WERI-Rb-1 (cell line): ENCODE results near the gene PTH1R.

Experiments
- DNase-seq: peaks from one replicate; pipeline ENCODE4 v3.0.0-alpha.2; 2020
- H3K27ac ChIP-seq: fragments of 250-450 bp; sonication (Bioruptor Pico); 2 replicates; pipeline ENCODE4 v1.5.1; 2020; ENCODE audit warnings: mild to moderate bottlenecking, moderate library complexity
- H3K27me3 ChIP-seq: fragments of 250-450 bp; sonication (Bioruptor Pico); 2 replicates; pipeline ENCODE4 v1.5.1; 2021; ENCODE audit warnings: mild to moderate bottlenecking, low read depth, moderate library complexity; ENCODE audit not compliant: insufficient read depth, severe bottlenecking
- H3K36me3 ChIP-seq: fragments of 250-450 bp; sonication (Bioruptor Pico); 2 replicates; pipeline ENCODE4 v1.5.1; 2020; ENCODE audit warnings: mild to moderate bottlenecking, moderate library complexity
- H3K4me3 ChIP-seq: 2 replicates; pipeline ENCODE4 v1.5.1; 2011; ENCODE audit warnings: low read depth, mild to moderate bottlenecking, control low read depth, low read length
- H3K9me3 ChIP-seq: fragments of 250-450 bp; sonication (Bioruptor Pico); 2 replicates; pipeline ENCODE4 v1.5.1; 2021; ENCODE audit warnings: mild to moderate bottlenecking, moderate library complexity; ENCODE audit not compliant: severe bottlenecking
- CTCF ChIP-seq: IDR thresholded peaks from 2 replicates; pipeline ENCODE4 v1.5.1; 2011; ENCODE audit warnings: low read depth, mild to moderate bottlenecking, control low read depth, inconsistent platforms, low read length

PTH1R gene

GRCh38 chr3:46926871-46927717, 49.6 kb downstream of the PTH1R start:
- H3K27me3 ChIP-seq = no peaks in the 10 kb centered on the region
- no peak for DNase-seq
- no peak overlapping the region for H3K4me3 ChIP-seq
- peaks cover 70% of the 10 kb centered on the region for H3K36me3 ChIP-seq
- H3K27ac ChIP-seq = no peak overlapping the region
- no peak for TF ChIP-seq CTCF
- H3K9me3 ChIP-seq = no peaks in the 10 kb centered on the region

DNA sequence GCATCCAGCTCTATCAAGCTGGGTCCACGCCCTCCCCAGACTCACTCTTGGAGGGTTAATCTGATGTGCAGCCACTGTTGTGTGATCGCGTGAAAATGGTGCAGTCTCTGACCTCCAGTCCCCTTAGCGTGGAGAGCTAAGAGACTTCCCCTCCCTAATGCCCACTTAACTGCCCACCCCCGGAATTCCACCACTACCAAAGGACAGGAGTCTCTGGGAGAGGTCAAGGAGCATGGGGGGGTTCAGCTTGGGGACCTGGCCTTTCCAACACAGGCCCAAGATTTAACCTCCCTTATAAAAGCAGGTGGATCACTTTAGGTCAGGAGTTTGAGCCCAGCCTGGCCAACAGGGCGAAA, 50.2 kb downstream of the PTH1R start:
- H3K4me3 ChIP-seq = no peak overlapping the region

DNA sequence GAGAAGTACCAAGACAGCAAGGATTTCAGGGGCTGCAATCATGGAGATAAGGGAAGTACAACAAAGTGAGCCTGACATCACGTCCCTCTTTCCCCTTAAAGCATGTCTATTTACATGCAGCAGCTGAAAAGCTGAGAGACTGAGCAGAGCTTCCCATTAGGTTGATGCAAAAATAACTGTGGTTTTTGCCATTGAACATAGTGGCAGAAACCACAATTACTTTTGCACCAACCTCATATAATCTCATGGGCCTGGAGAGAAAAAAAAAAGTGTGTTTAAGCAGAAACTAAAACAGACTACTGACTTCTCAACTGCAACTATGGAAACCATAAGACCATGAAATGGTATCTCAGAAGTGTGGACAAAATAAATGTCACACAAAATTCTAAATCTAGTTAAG, 50.8 kb downstream of the PTH1R start:
- no peak for DNase-seq
- Histone ChIP-seq H3K36me3 (peaks cover 58% of the 10 kb centered on the region), H3K9me3 (no peaks in the 10 kb centered on the region), H3K27ac (no peak overlapping the region), H3K4me3 (no peak overlapping the region), H3K27me3 (no peaks in the 10 kb centered on the region)
- no peak for TF ChIP-seq CTCF

More for the DNA sequence above, 50.2 kb downstream of the PTH1R start:
- no peaks in the 10 kb centered on the region for H3K9me3 ChIP-seq
- H3K27me3 ChIP-seq = no peaks in the 10 kb centered on the region
- H3K27ac ChIP-seq = no peak overlapping the region
- TF ChIP-seq CTCF = no peak
- no peak for DNase-seq
- peaks cover 64% of the 10 kb centered on the region for H3K36me3 ChIP-seq

DNA sequence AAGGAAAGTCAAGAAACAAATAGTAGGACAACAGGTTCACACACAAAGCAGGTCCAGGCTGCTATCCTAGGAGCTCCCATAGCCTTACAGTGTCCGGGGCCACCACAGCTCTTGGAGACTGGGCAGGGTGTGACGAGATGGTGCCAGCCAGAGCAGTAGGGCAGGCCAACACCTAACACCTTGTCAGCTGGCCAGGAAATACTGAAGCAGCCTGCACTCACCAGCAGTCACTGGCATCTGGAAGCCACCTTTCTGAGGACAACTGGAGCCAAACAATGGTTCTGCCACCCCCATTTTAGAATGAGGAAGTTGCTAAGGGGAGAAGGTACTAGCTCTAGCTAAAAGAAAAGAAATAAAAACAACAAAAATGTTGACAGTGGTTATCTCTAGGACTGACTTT, 51.8 kb downstream of the PTH1R start:
- Histone ChIP-seq H3K27me3 (no peaks in the 10 kb centered on the region), H3K4me3 (no peak overlapping the region), H3K36me3 (peaks cover 51% of the 10 kb centered on the region), H3K27ac (no peak overlapping the region), H3K9me3 (no peaks in the 10 kb centered on the region)
- no peak for DNase-seq
- no peak for TF ChIP-seq CTCF

DNA sequence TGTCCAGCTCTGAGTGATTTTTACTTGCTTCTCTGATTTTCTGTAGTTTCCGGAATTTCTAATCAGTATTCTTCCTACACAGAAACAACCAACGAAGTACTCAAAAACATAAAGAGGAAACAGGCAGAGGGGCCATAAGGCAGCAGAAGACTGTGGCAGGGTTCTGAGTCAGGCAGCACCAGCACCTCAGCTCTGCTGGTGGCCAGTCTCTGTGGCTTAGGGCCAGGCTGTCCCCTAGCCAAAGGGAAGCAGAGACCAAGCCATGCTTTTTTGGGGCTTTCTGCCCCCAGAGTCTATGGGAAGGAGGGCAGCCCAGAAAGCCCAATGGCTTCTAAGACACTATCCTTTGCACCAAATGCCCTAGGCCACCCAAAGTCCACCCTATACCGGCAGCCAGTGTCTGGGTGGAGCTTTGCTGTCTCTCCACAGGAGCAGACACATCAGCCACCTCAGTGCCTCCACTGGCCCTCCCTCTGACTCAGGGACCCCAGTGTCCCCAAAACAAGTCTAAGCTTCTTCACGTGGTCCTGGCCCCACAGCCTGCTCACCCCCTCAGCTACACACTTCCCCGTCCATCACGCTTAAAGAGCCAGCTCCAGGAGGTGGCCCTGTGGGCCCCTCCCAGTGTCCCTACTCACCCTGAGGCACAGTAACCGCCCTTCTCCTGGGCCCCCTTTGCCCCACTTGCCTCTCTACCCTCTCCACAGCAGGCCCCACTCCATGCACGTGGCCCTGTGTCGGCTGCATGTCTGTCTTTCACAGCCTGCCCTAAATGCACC, 52.8 kb downstream of the PTH1R start:
- Histone ChIP-seq H3K27ac (no peak overlapping the region), H3K27me3 (no peaks in the 10 kb centered on the region), H3K9me3 (no peaks in the 10 kb centered on the region), H3K36me3 (peaks cover 48% of the 10 kb centered on the region), H3K4me3 (no peak overlapping the region)
- no peak for TF ChIP-seq CTCF
- no peak for DNase-seq
